Osteoblast (primary cell): ENCODE data around the gene THOC3. TPM values are rescaled to one million over a fixed set of nuclear protein-coding genes. Genes with fewer than 3 reads are reported as not detected.
"Not testable (repeated sequence)": the region's sequence is repeated elsewhere in the genome, so short reads cannot be mapped to it uniquely, and the experiment has no call there.

Experiments
- DNase-seq: peaks from one replicate; pipeline ENCODE4 v3.0.0; 2011; ENCODE audit warnings: low spot score, mixed read lengths; ENCODE audit not compliant: insufficient read length; ENCODE audit errors: missing footprints
- H2AFZ ChIP-seq: 2 replicates; pipeline ENCODE4 v1.6.0; 2011; ENCODE audit warnings: mild to moderate bottlenecking, low read length
- H3K27ac ChIP-seq: 2 replicates; pipeline ENCODE4 v1.5.1; 2011; ENCODE audit warnings: mild to moderate bottlenecking, low read depth, low read length, moderate library complexity
- H3K27me3 ChIP-seq: 2 replicates; pipeline ENCODE4 v1.6.0; 2012; ENCODE audit warnings: mild to moderate bottlenecking, control low read depth, inconsistent platforms, low read length, moderate library complexity; ENCODE audit not compliant: insufficient read depth
- H3K36me3 ChIP-seq: 2 replicates; pipeline ENCODE4 v1.5.1; 2011; ENCODE audit warnings: mild to moderate bottlenecking, low read length, control low read depth, moderate library complexity; ENCODE audit not compliant: insufficient read depth
- H3K4me1 ChIP-seq: 2 replicates; pipeline ENCODE4 v1.5.1; 2011; ENCODE audit warnings: mild to moderate bottlenecking, low read length, control low read depth, moderate library complexity; ENCODE audit not compliant: insufficient read depth
- H3K4me2 ChIP-seq: 2 replicates; pipeline ENCODE4 v1.6.0; 2011; ENCODE audit warnings: mild to moderate bottlenecking, low read length; ENCODE audit not compliant: insufficient read depth
- H3K4me3 ChIP-seq: fragments of 200-600 bp; sonication (generic); 3 replicates; pipeline ENCODE4 v1.5.1; 2012; ENCODE audit warnings: mild to moderate bottlenecking, low read length, inconsistent platforms; ENCODE audit not compliant: insufficient read depth
- H3K79me2 ChIP-seq: 2 replicates; pipeline ENCODE4 v1.6.0; 2012; ENCODE audit warnings: mild to moderate bottlenecking, low read length, control low read depth, inconsistent platforms; ENCODE audit not compliant: insufficient read depth
- H3K9me3 ChIP-seq: 2 replicates; pipeline ENCODE4 v1.5.1; 2011; ENCODE audit warnings: low read depth, low read length, control low read depth
- H4K20me1 ChIP-seq: 2 replicates; pipeline ENCODE4 v1.6.0; 2012; ENCODE audit warnings: mild to moderate bottlenecking, low read length, control low read depth; ENCODE audit not compliant: insufficient read depth
- total RNA-seq: library from RNA; depleted of rRNA; stranded (reverse); fragments of >200 nt; gene quantifications from 2 replicates; pipeline ENCODE4 v1.2.3, GENCODE V29; 2012

Gene THOC3
- total RNA-seq, 1 donor, result 24.2 TPM

- DNase-seq, H3K4me3 ChIP-seq, H3K4me1 ChIP-seq, H3K9me3 ChIP-seq, H3K27ac ChIP-seq, H3K36me3 ChIP-seq, H3K4me2 ChIP-seq, H4K20me1 ChIP-seq, H3K27me3 ChIP-seq, H2AFZ ChIP-seq, H3K79me2 ChIP-seq: not testable (repeated sequence)
These were observed 58.0 kb downstream of the THOC3 start for GRCh38 chr5:175910072-175910471.

Other genes with a start within 250 kb of the THOC3 start
- gene CPLX2, start 96.7 kb downstream of the THOC3 start, total RNA-seq, result not detected in 2 replicates